GM12865 (cell line): ENCODE data around the gene BCAR3.

Experiments used
- DNase-seq: peaks from one replicate; pipeline ENCODE4 v3.0.0; 2010; ENCODE audit warnings: low read depth
- H3K4me3 ChIP-seq: 2 replicates; pipeline ENCODE4 v1.5.1; 2011; ENCODE audit warnings: mild to moderate bottlenecking, low read depth, low read length, control low read depth
- TF ChIP-seq, protein P1 (sequence below): IDR thresholded peaks from 2 replicates; pipeline ENCODE4 v1.5.1; 2011; ENCODE audit warnings: low read length, control low read depth, low read depth, inconsistent platforms; ENCODE audit not compliant: insufficient read depth; ENCODE audit errors: missing control alignments

Gene BCAR3

GRCh38 chr1:93516164-93516563 is 165.5 kb downstream of the BCAR3 start:
- DNase-seq: peak; percentile 45
- TF ChIP-seq, protein P1, sequence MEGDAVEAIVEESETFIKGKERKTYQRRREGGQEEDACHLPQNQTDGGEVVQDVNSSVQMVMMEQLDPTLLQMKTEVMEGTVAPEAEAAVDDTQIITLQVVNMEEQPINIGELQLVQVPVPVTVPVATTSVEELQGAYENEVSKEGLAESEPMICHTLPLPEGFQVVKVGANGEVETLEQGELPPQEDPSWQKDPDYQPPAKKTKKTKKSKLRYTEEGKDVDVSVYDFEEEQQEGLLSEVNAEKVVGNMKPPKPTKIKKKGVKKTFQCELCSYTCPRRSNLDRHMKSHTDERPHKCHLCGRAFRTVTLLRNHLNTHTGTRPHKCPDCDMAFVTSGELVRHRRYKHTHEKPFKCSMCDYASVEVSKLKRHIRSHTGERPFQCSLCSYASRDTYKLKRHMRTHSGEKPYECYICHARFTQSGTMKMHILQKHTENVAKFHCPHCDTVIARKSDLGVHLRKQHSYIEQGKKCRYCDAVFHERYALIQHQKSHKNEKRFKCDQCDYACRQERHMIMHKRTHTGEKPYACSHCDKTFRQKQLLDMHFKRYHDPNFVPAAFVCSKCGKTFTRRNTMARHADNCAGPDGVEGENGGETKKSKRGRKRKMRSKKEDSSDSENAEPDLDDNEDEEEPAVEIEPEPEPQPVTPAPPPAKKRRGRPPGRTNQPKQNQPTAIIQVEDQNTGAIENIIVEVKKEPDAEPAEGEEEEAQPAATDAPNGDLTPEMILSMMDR: no peak
- H3K4me3 ChIP-seq: no peak overlapping the region
